HEK293 (cell line): Measurements from ENCODE around the gene CCDC158.

Experiments
- SALL2 ChIP-seq: fragments of 450-650 bp; formaldehyde crosslinking; IDR thresholded peaks from 2 replicates; pipeline ENCODE4 v1.5.0; 2017; ENCODE audit warnings: missing biosample characterization, mild to moderate bottlenecking, missing genetic modification characterization, borderline replicate concordance
- YY2 ChIP-seq: fragments of 450-650 bp; formaldehyde crosslinking; IDR thresholded peaks from 2 replicates; pipeline ENCODE4 v1.5.1; 2016; ENCODE audit warnings: missing biosample characterization, missing genetic modification characterization
- ZBTB7A ChIP-seq: fragments of 450-650 bp; formaldehyde crosslinking; IDR thresholded peaks from 2 replicates; pipeline ENCODE4 v1.5.1; 2016; ENCODE audit warnings: low read depth, missing biosample characterization, missing genetic modification characterization
- ZNF19 ChIP-seq: fragments of 450-650 bp; formaldehyde crosslinking; IDR thresholded peaks from 2 replicates; pipeline ENCODE4; 2016; ENCODE audit warnings: missing biosample characterization, missing genetic modification characterization, low read depth
- ZNF239 ChIP-seq: fragments of 450-650 bp; formaldehyde crosslinking; IDR thresholded peaks from 2 replicates; pipeline ENCODE4 v1.5.1; 2016; ENCODE audit warnings: missing biosample characterization, missing genetic modification characterization
- ZNF501 ChIP-seq: fragments of 450-650 bp; formaldehyde crosslinking; IDR thresholded peaks from 2 replicates; pipeline ENCODE4 v1.5.1; 2016; ENCODE audit warnings: missing biosample characterization, missing genetic modification characterization
- ZNF624 ChIP-seq: fragments of 450-650 bp; formaldehyde crosslinking; IDR thresholded peaks from 2 replicates; pipeline ENCODE4 v1.5.1; 2017; ENCODE audit warnings: missing biosample characterization, missing genetic modification characterization
- ZNF626 ChIP-seq: fragments of 450-650 bp; sonication (Bioruptor Pico); formaldehyde crosslinking; IDR thresholded peaks from 2 replicates; pipeline ENCODE4 v1.5.1; 2018; ENCODE audit warnings: missing biosample characterization, missing genetic modification characterization, inconsistent platforms
- TF ChIP-seq, protein P1 (sequence below): fragments of 450-650 bp; formaldehyde crosslinking; IDR thresholded peaks from 2 replicates; pipeline ENCODE4 v1.5.1; 2016; ENCODE audit warnings: missing biosample characterization, missing genetic modification characterization
- TF ChIP-seq, protein P2 (sequence below): fragments of 450-650 bp; formaldehyde crosslinking; IDR thresholded peaks from 2 replicates; pipeline ENCODE4 v1.5.1; 2016; ENCODE audit warnings: missing biosample characterization, missing genetic modification characterization
- TF ChIP-seq, protein P3 (sequence below): fragments of 450-650 bp; formaldehyde crosslinking; IDR thresholded peaks from 2 replicates; pipeline ENCODE4 v1.5.1; 2016; ENCODE audit warnings: missing biosample characterization, missing genetic modification characterization, low read depth
- TF ChIP-seq, protein P4 (sequence below): fragments of 450-650 bp; formaldehyde crosslinking; IDR thresholded peaks from 2 replicates; pipeline ENCODE4 v1.5.1; 2016; ENCODE audit warnings: missing biosample characterization, missing genetic modification characterization

DNA sequence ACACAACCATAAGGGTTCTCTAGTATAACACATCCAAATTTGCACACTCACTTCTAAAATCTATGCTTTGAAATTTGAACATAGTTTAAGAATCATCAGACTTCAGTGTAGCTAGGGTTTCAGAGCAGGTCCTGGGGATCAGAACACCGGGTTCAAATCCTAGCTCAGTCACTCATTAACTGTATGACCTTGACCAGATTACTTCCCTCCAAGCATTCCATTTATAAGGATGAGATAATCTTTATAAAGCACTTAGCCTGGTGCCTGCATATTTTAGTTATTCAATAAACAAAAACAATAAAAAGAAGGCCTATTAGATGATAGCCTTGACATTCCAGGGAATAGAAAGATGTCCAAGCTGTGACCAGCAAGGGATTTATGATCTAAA is 119.2 kb downstream of the CCDC158 start:
- no peak for TF ChIP-seq ZNF626 (tag by site-specific recombination)
- no peak for TF ChIP-seq SALL2
- TF ChIP-seq, protein P1, sequence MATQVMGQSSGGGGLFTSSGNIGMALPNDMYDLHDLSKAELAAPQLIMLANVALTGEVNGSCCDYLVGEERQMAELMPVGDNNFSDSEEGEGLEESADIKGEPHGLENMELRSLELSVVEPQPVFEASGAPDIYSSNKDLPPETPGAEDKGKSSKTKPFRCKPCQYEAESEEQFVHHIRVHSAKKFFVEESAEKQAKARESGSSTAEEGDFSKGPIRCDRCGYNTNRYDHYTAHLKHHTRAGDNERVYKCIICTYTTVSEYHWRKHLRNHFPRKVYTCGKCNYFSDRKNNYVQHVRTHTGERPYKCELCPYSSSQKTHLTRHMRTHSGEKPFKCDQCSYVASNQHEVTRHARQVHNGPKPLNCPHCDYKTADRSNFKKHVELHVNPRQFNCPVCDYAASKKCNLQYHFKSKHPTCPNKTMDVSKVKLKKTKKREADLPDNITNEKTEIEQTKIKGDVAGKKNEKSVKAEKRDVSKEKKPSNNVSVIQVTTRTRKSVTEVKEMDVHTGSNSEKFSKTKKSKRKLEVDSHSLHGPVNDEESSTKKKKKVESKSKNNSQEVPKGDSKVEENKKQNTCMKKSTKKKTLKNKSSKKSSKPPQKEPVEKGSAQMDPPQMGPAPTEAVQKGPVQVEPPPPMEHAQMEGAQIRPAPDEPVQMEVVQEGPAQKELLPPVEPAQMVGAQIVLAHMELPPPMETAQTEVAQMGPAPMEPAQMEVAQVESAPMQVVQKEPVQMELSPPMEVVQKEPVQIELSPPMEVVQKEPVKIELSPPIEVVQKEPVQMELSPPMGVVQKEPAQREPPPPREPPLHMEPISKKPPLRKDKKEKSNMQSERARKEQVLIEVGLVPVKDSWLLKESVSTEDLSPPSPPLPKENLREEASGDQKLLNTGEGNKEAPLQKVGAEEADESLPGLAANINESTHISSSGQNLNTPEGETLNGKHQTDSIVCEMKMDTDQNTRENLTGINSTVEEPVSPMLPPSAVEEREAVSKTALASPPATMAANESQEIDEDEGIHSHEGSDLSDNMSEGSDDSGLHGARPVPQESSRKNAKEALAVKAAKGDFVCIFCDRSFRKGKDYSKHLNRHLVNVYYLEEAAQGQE (tag by site-specific recombination) = no peak
- TF ChIP-seq ZNF624 (tag by site-specific recombination) = no peak
- no peak for TF ChIP-seq ZBTB7A (tag by site-specific recombination)
- no peak for TF ChIP-seq ZNF19
- TF ChIP-seq ZNF239 = no peak
- no peak for TF ChIP-seq ZNF501 (tag by site-specific recombination)
- TF ChIP-seq YY2 (tag by site-specific recombination) = no peak
- TF ChIP-seq, protein P2, sequence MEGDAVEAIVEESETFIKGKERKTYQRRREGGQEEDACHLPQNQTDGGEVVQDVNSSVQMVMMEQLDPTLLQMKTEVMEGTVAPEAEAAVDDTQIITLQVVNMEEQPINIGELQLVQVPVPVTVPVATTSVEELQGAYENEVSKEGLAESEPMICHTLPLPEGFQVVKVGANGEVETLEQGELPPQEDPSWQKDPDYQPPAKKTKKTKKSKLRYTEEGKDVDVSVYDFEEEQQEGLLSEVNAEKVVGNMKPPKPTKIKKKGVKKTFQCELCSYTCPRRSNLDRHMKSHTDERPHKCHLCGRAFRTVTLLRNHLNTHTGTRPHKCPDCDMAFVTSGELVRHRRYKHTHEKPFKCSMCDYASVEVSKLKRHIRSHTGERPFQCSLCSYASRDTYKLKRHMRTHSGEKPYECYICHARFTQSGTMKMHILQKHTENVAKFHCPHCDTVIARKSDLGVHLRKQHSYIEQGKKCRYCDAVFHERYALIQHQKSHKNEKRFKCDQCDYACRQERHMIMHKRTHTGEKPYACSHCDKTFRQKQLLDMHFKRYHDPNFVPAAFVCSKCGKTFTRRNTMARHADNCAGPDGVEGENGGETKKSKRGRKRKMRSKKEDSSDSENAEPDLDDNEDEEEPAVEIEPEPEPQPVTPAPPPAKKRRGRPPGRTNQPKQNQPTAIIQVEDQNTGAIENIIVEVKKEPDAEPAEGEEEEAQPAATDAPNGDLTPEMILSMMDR (tag by site-specific recombination) = no peak
- TF ChIP-seq, protein P3, sequence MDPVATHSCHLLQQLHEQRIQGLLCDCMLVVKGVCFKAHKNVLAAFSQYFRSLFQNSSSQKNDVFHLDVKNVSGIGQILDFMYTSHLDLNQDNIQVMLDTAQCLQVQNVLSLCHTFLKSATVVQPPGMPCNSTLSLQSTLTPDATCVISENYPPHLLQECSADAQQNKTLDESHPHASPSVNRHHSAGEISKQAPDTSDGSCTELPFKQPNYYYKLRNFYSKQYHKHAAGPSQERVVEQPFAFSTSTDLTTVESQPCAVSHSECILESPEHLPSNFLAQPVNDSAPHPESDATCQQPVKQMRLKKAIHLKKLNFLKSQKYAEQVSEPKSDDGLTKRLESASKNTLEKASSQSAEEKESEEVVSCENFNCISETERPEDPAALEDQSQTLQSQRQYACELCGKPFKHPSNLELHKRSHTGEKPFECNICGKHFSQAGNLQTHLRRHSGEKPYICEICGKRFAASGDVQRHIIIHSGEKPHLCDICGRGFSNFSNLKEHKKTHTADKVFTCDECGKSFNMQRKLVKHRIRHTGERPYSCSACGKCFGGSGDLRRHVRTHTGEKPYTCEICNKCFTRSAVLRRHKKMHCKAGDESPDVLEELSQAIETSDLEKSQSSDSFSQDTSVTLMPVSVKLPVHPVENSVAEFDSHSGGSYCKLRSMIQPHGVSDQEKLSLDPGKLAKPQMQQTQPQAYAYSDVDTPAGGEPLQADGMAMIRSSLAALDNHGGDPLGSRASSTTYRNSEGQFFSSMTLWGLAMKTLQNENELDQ = no peak
- TF ChIP-seq, protein P4, sequence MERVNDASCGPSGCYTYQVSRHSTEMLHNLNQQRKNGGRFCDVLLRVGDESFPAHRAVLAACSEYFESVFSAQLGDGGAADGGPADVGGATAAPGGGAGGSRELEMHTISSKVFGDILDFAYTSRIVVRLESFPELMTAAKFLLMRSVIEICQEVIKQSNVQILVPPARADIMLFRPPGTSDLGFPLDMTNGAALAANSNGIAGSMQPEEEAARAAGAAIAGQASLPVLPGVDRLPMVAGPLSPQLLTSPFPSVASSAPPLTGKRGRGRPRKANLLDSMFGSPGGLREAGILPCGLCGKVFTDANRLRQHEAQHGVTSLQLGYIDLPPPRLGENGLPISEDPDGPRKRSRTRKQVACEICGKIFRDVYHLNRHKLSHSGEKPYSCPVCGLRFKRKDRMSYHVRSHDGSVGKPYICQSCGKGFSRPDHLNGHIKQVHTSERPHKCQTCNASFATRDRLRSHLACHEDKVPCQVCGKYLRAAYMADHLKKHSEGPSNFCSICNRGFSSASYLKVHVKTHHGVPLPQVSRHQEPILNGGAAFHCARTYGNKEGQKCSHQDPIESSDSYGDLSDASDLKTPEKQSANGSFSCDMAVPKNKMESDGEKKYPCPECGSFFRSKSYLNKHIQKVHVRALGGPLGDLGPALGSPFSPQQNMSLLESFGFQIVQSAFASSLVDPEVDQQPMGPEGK (tag by site-specific recombination) = no peak
